GM15510 (cell line): Measurements from ENCODE around the gene DOCK9.

Experiments used
- POLR2A ChIP-seq: IDR thresholded peaks from 3 replicates; pipeline ENCODE4 v1.6.1; 2011; ENCODE audit warnings: borderline replicate concordance; ENCODE audit not compliant: insufficient read length; ENCODE audit errors: extremely low read depth

The DOCK9 gene

DNA sequence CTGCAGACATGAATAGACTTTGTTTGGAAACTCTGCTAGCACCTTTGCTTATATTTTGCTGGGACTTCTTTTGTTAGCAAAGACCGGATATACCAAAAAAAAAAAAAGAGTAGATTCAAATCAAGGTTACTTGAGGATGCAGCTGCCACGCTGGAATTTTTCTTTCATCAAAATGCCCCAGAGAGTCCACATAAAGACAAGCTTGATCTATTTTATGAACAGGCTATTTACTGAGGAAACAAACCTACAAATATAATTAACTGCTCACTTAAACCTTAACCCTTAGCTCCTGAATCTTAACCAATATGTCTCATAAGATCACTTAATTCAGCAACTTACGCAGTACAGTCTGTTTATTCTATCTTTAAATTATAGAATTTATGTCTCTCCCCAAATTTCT lies 27.1 kb upstream of the DOCK9 start:
- no peak for TF ChIP-seq POLR2A

DNA sequence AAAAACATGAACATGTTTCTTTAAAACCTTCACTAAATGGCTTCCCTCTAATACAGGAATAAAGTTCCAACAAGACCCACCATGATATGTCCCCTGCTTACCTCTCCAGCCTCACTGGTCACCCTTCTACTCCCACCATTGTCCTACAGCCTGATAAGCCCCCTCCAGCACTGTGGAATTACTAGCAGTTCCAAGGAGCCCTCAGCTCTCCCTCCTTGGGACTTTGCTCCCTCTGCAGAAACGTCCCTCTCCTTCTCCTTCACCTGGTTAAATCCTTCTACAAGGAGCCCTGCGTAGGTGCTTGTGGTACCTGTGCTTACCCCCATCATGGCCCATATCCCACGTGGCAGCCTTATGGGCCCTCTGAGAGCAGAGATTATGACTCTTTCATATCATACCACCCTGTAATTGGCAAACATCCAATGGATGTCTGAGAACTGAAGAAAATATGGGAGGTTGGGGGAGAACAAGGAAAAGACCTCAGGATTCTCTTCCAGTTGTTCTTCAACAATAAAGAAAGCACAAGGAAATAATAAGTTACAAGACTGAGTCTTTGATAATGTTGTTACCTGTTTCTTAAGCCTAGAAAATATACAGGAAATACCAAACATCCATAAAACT lies 26.1 kb upstream of the DOCK9 start:
- TF ChIP-seq POLR2A: no peak

DNA sequence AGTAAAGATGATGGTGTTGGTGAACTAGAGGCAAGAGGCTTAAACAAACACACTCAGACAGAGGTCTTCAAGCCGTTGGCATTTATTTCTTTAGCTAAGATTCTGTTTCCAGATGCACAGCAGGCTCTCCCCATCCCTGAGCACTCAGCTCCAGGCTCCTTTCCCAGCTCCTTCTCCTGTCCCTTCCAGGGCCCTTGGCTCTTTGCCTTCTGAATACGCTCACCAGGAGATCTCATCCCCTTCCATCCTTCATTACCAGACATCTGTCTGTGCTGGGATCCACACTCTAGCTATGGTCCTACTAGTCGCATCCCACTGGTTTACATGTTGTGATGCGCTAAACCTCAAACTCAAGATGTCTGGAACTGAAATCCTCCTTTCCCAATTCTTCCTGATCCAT lies 25.3 kb upstream of the DOCK9 start:
- TF ChIP-seq POLR2A: no peak

DNA sequence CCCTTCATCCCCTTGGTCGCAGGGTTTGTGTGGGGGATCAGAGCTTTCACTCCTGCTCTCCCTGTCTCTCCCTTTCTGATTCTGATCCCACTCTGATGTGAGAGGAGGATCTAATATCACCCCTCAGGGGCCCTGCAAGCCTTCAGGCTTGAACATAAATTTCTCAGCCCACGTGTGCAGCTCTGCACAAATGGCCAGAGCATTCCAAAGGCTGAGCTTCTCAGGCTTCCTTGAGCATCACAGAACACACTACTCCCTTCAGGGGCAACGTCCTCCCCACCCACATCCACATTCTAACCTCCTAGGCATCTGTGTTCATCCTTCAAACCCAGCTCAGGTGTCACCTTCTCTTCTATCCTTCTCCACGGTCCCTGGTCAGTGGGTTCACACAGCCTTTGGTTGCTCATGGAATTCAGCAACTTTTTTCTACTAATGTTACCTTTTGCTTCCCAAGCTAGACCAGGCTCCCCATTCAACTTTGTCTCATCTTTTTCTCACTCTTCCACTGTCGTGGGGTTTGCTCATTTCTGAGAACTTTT lies 24.4 kb upstream of the DOCK9 start:
- TF ChIP-seq POLR2A: no peak

DNA sequence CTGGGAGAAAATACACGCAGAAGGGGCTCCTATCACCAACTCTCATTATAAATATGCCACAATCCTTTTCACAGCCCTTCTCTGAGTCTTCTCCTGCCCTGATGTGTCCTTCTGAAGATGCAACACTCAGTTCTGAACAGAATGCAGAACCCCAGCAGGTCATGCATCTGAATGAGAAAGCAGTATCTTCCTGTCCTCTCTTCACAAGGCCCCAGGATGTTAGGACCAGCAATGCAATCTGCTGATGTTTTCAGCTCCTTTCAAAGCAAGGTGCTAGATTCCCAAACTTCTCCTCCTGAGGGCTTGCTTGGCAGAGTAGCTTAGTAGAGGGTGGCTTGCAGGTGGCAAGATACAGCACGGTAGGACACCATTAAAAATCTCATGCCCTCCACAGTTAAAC lies 22.3 kb upstream of the DOCK9 start:
- no peak for TF ChIP-seq POLR2A

DNA sequence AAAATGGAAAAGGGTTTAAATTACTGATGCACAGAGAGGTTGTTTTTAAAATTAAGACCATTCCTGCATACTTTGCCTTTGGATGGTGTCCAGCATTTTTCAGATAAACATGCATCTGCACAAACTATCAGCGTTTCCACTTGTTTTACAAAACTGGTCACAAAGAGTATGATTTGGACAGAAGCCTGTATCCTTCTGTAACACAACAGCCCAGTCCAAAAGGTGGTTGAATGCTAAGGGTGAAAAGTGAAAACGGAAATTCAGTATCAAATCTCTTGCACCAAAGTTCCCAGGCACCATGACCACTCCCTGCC lies 21.7 kb upstream of the DOCK9 start:
- no peak for TF ChIP-seq POLR2A

DNA sequence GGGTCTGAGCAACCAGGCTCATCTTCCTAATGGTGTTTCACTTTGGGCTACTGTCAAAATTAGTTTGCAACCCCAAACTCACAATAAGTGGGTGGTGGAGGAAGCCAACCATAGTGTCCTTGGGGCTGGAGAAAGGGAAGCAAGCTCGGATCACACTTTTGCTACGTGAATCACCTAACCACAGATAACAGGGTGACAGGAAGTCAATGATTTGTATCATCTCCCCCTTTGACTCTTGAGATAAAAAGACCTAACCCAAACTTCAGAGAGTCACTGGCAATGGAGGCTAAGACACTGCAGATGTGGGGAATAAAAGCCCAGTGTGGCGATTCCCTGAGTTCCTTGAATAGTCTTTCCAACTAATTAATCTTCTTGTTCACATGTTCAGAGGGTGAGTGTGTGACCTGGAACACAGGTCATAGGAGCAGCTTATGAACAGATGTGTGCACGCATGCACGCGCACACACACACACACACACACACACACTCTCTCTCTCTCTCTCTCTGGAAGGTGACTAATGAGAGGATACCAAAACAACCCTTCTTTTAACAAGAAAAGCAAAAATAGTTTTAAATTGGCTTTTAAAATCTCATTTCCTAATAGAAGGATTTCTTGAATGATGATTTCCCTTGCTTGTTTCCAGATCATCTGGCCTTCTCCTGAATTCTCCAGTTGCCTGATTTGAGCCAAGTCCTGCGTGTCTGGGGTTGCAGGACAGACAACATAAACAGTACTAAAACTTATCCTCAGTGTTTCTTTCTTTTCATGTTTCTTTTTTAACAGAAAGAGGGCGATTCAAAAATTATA lies 21.2 kb upstream of the DOCK9 start:
- TF ChIP-seq POLR2A: no peak

DNA sequence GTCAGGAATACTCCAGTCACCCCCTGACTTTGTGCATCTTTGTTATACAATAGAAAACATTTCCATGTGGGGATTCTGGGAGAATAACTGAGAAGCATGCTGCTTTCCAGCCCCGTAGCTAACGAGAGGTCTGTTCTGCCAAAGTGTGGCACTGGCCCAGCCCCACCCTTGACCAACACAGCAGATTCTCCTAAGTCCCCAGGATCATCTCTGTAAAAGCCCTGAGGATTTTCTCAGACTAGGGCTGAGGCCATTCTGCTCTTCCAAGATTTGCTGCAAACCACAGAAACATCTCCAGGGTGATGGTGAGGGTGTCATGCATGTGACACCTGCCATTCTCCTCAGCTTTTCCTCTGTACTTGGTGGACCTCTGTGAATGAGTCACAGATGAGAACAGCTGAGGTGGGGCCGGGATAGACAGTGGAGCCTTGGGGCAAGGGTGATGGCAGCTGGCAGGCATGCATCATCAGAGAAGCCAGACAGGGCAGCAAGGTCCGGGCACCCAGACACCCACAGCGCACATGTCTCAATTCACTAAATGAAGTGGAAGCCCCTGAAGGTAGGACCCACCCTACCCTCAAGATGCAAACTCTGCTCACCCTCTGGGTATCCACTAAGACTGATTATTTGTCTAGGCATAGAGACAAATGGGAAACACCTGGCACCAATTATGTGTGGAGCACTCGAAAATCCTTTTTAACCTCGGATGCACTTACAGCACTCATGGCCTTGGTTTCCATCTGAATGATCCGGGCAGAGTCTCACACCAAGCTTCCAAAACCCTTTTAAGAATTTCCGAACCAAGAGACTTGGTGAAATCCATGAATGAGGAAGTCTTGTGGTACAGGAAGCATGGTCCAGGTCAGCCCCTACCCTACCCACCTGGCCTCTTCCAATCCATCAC lies 20.1 kb upstream of the DOCK9 start:
- TF ChIP-seq POLR2A: no peak

DNA sequence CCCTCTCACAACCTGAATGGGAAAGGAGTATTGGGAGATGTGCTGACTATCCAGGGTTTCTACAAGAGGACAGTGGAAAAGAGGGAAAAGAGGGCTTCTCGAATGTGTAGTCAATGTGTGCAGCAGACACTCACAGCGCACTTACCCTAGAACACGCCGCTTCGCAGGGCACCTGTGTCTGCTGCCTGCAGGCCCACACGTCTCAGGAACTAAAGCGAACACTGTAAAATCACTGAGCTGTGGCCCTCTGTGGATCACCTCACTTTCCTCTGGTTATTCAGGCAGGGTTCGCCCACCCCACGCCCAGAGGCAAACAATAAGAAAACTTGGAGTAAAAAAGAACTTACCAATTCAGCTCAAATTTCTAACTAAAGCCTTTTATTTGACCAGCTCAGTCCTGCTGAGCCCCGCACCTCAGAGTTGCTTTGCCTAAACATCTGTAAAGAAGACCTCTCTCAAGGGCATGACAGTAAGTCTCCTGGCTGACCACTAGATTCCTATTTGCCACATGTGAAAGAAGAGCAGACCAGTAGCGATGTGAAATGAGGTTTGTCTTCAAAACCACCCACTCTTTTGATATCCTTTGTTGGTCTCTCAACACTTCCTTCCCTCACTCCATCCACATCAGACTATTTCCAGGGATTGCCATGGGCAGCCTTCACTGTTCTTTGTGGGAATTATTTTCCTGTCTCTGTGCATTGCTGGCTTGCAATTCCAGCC lies 19.3 kb upstream of the DOCK9 start:
- TF ChIP-seq POLR2A: no peak

DNA sequence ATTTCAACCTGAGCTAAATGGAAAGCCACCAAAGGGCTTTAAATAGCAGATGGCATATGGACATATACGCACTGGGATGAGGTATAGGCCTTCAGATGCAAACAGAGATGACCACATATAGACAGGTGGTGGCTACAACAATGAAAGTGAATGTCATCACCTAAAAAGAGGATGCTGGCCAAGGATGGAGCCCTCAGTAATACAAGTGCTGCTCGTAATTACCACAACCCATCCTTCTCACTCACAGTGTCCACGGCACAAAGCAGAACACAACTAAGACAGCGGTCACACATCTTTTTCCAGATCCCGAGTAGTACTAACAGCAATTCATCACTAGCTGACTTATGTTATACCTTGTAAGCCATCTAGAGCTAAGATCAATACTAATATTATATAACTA lies 18.2 kb upstream of the DOCK9 start:
- TF ChIP-seq POLR2A: no peak

DNA sequence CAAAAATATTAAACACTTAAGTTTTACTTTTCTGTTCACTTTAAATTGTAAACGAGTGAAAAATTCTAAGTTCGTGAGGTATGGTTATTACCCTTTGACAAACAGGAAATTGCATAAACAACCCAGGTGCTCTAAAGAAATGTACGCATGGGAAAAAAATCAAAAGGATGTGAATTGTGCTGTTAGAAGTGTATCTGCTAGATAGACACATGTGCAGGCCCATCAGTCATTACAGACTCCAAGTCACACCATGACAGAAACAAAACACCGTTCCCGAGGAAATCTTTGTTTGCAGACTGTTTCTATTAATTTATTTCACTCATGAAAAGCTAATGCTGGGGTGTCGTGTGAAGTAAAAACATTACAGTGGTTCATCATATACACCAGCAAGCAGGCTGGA lies 17.0 kb upstream of the DOCK9 start:
- no peak for TF ChIP-seq POLR2A

DNA sequence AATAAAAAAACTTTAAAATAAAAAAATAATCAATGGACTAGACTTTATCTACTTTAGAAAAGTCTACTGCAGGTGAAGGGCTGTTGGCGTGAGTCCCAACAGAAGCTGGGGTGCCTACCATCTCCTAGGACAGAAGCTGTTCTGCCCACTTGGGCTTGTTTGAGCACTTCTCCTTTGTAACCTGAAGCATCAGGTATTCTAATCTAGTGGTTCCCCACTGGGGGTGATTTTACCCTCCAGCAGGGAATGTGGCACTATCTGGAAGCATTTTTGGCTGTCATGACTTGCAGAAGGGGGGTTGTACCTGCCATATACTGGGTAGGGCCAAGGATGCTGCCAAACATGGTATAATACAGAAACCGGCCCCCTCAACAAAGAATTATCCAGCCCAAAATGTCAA lies 16.2 kb upstream of the DOCK9 start:
- TF ChIP-seq POLR2A: no peak

DNA sequence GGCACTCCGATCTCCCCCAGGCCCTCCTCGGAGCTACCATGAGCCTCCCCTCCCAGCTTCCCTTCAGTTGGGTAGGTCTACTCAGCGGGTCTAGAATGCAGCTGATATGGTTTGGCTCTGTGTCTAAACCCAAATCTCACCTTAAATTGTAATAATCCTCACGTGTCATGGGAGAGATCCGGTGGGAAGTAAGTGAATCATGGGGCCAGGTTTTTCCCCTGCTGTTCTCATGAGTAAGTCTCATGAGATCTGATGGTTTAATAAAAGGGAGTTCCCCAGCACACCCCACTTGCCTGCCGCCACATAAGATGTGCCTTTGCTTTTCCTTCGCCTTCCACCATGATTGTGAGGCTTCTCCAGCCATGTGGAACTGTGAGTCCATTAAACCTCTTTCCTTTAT lies 14.5 kb upstream of the DOCK9 start:
- no peak for TF ChIP-seq POLR2A

DNA sequence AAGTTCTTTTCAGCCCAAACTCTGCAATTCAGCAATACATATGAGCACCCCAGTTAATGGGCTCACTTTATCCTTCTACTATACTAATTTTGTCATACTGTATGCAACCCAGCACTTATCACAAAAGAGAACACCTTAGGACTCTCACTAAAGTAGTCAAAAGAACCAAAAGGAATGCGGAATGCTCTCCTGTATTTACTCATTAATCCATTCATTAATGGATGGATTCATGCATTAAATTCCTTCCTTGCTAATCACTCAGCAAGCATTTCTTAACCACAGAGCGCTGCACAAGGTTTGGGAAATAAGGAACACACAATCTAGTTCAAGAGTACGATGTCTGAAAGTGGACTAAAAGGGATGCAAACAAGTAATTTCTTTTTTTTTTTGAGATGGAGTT lies 12.8 kb upstream of the DOCK9 start:
- TF ChIP-seq POLR2A: no peak
